Stimulated activated CD4-positive, alpha-beta T cell treated with anti-CD3 and anti-CD28 coated beads, Interleukin-15, amount 100 ng/mL, for 1 hour (primary cell): ENCODE data around the gene RPL28.
"Not testable (repeated sequence)": the region's sequence is repeated elsewhere in the genome, so short reads cannot be mapped to it uniquely, and the experiment has no call there.

Experiments used
- DNase-seq, 2 donors: peaks; one replicate each; pipeline ENCODE4 v3.0.0-alpha.2; 2020; ENCODE audit warnings: low read depth in 1 of 2, low spot score in 1 of 2

The RPL28 gene

GRCh38 chr19:55421281-55421680 lies 35.5 kb downstream of the RPL28 start:
- DNase-seq, result not testable (repeated sequence)

- DNase-seq, result no peak
Measured at GRCh38 chr19:55423225-55424005, 37.7 kb downstream of the RPL28 start.

- DNase-seq, result no peak
Measured at GRCh38 chr19:55424518-55424917, 38.8 kb downstream of the RPL28 start.

GRCh38 chr19:55426042-55426441 lies 40.3 kb downstream of the RPL28 start:
- no peak for DNase-seq

- no peak for DNase-seq
Measured at GRCh38 chr19:55431183-55431582, 45.5 kb downstream of the RPL28 start.

- no peak for DNase-seq
Measured at GRCh38 chr19:55432241-55432959, 46.7 kb downstream of the RPL28 start.

- DNase-seq, result no peak
Measured at GRCh38 chr19:55433292-55433691, 47.6 kb downstream of the RPL28 start.

GRCh38 chr19:55434356-55434919 lies 48.7 kb downstream of the RPL28 start:
- DNase-seq, result no peak

GRCh38 chr19:55435020-55435419 lies 49.3 kb downstream of the RPL28 start:
- DNase-seq, result no peak

GRCh38 chr19:55436847-55437246 lies 51.1 kb downstream of the RPL28 start:
- no peak for DNase-seq

GRCh38 chr19:55437410-55437809 lies 51.7 kb downstream of the RPL28 start:
- DNase-seq, result no peak

- no peak for DNase-seq
Measured at GRCh38 chr19:55439052-55439451, 53.3 kb downstream of the RPL28 start.

GRCh38 chr19:55440411-55441105 lies 54.8 kb downstream of the RPL28 start:
- DNase-seq, result no peak

- no peak for DNase-seq
Measured at GRCh38 chr19:55441319-55441691, 55.6 kb downstream of the RPL28 start.

- DNase-seq, result no peak
Measured at GRCh38 chr19:55441692-55442321, 56.1 kb downstream of the RPL28 start.

- DNase-seq, result no peak
Measured at GRCh38 chr19:55442372-55442961, 56.7 kb downstream of the RPL28 start.

GRCh38 chr19:55443045-55443823 lies 57.5 kb downstream of the RPL28 start, which contains the start of gene SHISA7:
SHISA7 (minus strand) TSS chr19:55443300; CDS start chr19:55442863, 437 bp downstream.
- no peak for DNase-seq

- DNase-seq, result no peak
Measured at GRCh38 chr19:55443824-55444480, 58.2 kb downstream of the RPL28 start.

- DNase-seq, result no peak
Measured at GRCh38 chr19:55444646-55445045, 58.9 kb downstream of the RPL28 start.
